Measurements from ENCODE around the gene TRAF3IP1.
"Not testable (repeated sequence)": the region's sequence is repeated elsewhere in the genome, so short reads cannot be mapped to it uniquely, and the experiment has no call there.

The TRAF3IP1 gene

DNA sequence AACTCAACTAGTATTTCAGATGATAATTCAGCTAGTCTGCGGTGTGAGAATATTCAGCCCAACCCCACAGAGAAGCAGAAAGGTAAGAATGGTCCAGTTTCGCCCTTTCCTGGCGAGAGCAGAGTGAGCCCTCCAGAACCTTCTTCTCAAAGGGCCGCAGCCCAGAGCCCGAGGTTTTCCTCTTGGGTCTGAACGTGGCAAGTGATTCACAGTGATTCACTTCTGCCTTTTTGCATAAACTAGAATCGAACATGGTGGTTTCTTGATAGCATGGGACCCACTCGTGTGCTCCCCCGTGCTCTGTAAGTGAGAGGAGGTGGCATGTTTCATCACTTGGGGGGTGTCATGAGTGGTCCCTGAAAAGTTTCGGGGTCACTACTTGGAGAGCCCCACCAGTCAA lies 24.2 kb downstream of the TRAF3IP1 start:
- DNase-seq = no peak

DNA sequence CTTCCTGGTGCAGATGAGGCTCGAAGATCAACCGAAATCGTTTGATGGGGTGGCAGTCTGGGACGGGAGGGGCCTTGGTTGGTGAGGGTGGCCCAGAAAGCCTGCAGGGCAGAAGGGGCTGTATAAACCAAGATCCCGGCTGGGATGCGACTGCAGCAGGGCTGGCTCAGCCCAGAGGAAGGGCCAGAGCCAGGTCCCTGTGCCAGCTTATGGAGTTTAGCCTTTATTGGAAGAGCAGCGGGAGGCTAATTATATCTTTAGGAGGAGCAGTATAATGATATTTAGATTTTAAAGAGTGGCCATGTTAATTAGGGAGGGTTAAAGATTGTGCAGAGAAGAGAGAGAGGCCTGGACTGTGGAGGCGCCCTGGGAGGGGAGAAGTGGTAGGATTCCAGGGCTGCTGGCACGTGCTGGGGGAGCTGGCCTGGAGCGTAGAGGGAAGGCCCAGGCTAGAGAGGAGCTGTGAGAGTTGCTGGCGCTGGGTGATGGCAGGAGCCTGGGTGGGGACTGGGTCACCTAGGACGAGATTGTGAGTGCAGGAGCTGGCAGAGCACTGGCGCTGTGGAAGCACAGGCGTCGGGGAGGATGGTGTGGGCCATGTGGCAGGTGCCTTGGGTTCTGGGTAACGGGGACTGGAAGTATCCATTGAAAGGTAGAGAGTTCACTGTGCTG lies 25.1 kb downstream of the TRAF3IP1 start:
- no peak for DNase-seq

DNA sequence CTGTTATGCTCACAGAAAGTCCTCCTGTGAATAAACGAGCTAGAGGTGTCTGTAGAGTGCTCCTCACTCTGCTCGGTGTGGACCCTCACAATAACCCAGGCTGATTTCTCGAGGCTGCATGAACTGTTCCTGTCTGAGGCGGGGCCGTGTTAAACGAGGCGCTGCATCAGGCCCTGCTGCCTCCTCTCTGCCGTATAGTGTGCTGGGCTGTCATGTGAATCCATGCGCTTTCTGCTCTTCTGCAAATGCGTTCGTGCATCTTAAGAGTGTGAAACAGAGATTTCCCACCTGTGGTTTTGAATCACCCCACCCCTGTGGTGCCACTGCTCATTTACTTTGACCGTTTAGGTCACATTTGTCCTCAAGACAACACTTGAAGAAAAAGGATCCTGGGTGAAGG lies 26.2 kb downstream of the TRAF3IP1 start:
- no peak for DNase-seq

DNA sequence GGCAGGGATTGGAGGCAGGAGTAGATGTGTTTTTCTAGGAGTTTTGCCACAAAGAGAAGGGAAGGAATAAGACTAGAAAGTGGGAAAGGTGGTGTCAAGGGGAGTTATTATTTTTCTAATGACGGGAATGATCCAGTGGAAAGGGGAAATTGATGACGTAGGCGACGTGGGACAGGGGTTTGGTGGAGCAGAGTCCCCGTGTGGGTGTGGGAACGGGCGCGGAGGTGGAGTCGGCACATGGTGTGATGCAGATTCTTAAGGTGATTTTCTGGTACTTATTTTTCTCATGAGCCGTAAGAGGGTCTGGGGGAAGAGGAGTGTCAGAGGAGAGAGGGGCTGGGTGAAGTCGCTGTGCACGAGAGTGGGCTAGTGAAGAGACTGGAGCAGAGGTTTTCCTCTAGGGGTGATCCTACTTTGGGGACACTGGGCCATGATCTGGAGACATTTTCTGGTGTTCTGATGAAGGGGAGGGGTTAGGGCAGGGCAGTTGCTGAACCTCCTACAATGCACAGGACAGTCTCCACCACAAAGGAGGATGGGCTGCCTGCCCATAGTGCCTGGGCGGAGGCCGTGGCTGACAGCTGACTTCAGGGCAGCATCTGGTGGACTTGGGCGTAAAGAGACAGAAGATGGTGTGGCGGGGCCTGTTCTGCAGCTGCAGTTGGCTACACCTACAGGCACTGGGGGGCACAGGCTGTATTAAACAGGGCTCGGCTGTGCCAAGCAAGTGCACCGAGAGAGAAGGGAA lies 30.0 kb downstream of the TRAF3IP1 start:
- DNase-seq = no peak

DNA sequence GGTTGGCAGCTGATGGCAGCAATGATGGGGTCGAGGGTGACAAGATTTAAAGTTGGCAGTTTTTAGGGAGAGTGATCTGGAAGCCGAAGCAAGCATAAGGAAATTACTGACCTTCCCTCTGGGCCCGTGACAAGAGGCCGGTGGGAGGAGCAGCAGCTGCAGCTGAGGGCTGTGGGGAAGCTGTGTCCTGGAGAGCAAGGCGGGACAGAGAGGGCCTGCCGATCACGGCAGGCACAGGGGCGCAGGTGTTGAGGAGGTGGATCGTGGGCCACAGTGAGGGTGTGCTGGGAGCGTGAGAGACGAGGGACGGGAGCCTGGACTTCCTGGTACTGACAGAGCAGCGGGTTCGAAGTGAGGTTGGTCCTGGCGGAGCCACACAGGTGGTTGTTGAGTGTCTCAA lies 31.0 kb downstream of the TRAF3IP1 start:
- DNase-seq = no peak

DNA sequence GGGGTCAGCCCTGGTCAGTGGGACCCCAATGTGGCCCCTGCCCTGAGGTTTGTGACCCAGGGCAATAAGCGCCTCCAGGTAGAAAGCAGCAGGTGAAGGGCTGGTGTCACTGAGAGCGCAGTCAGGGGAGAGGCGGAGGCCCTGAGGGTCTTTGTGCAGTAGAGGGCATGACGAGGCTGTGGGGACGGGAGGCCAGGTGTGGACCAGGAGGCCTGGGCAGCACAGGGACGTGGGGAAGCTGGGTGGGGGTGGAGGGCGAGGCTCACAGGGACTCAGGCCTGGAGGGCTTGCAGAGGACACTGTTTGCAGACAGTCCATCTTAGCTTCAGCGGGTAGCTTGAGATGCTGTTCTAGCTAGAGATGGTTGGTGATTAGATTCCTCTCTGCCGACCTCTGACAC lies 32.0 kb downstream of the TRAF3IP1 start:
- no peak for DNase-seq

DNA sequence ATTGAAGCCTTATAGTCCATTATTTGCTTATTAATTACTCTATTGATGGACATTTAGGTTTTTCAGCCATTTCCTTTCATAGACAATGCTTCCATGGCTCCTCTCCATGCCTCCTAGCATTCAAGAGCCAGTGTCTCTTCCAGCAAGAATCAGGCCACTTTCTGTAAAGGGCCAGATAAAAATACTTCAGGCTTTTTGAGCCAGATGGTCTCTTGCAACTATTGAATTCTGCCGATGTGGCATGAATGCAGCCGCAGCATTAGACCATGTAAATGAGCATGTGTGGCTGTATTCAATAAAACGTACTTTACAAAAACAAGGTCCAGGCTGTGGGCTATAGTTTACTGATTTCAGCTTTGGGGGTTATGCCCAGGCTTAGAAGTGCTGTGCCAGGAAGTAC lies 38.5 kb downstream of the TRAF3IP1 start:
- DNase-seq = no peak

DNA sequence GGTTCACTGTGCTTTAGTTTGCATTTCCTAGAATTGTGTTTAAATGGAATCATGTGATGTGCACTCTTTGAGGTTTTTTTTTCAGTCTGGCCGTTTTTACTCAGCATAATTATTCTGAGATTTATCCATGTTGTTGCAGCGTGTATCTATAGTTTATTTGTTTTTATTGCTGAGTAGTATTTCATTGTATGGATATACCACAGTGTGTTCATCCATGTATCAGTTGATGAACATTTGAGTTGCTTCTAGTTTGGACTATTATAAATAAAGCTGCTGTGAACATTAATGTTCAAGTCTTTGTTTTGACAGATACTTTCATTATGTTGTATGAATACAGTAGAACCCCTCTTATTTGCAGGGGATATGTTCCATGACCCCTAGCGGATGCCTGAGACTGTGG lies 39.1 kb downstream of the TRAF3IP1 start:
- DNase-seq = no peak

DNA sequence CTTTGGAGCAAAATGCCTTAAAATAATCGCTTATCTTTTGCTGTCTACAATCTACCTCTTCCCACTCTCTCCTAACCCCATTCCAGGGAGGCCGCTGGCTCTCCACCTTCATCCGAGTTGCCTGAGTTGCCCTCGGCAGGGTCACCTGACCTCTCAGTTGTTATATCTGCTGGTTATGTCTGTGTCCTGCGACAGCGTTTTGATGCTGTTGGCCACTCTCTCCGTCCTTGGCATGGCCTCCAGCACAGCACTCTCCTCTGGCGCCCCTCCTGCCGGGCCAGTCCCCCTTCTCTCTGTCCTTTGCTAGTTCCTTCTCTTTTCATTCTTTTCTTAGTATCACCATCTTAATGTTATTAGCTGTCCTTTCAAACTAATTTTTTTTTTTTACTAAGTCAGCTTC lies 41.6 kb downstream of the TRAF3IP1 start:
- DNase-seq = no peak

DNA sequence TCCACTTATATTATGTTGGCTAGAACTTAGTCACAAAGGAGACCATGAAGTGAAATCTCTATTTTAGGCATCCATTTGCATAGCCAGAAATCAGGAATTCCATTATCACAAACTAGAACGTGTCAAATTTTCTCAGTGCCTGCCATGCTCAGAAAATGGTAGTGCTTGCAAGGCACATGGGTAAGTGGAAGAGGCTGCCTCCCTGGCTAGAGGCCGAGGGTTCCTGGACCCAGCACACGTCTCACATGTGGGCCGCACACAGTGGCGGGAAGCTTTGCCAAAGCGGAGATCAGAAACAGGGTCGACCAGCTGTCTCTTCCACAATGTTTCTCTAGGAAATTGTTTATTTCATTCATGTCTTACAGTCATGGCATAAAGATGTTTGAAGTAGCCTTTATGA lies 42.3 kb downstream of the TRAF3IP1 start:
- DNase-seq = no peak

DNA sequence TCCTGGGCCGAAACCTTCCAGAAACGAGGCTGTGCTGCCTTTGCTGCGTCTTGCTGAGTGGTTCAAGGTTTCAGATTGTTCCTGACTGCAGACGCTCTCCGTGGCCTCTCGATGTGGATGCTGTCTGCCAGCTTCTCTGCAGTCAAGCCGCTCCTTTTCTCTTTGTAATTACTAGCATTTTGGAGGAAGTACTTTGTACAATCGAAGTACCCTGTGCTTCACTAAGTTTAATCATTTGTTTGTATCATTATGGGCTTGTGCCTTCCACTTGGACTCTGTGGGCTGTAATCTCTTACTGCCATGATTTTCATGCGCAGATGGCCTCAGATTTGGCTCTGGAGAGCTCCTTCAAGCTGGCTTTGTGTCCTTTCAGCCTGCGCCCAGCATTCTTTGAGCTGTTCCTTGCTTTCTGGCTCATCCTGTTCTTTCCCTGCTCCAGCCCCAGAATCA lies 49.3 kb downstream of the TRAF3IP1 start:
- no peak for DNase-seq

DNA sequence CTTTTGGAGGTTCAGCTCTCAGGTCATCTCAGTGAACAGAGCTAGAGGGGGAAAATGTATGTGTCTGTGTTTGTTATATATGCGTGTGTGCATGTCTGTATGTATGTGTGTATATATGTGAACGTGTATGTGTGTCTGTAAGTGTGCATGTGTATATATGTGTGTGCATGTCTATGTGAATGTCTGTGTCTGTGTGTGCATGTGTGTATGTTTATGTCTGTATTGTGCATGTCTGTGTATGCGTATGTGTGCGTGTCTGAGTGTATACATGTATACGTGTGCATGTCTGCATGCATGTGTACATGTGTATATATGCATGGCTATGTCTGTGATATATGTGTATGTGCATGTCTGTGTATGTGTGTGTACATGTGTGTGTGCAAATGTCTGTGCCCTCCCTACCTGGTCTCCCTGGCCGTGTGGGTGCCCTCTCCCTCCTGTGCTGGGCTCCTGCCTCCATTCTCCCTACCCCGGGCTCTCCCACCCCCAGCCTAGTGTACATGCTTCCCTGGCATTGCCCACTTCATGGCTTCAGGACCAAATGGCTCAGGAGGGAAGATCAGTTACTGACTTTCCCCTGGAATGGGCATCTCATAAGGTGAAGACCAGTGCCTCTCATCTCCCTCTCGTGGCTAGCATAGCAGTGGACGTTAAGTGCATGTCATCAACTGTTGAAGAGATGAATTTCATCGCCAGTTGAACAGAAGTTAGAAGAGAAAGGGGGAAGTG lies 49.9 kb downstream of the TRAF3IP1 start:
- no peak for DNase-seq

DNA sequence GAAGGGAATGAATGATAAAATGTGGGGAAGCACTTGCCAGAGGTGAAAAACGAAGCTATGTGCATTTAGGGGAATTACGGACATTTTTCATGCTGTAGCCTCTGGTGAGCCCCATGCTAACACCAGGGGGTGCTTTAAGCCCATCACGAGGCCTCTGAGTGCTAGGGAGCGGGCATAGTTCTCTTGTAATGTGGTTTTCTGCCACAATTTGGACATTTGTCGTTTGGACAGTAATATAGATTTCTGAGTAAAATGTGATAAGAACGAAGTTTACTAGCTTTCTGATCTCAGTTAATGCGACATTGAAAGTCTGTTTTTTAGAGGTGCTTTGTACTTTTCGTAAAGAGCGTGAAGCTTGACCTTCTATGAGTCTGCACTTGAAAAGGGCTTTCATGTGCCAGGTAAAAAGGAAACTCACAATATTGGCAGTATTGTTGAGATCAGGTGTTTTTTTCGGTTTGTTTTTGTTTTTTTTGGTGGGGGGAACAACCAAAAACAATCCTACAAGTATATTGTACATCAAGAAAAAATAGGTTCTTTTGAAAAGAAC lies 50.6 kb downstream of the TRAF3IP1 start:
- peak; percentile 11 for DNase-seq

DNA sequence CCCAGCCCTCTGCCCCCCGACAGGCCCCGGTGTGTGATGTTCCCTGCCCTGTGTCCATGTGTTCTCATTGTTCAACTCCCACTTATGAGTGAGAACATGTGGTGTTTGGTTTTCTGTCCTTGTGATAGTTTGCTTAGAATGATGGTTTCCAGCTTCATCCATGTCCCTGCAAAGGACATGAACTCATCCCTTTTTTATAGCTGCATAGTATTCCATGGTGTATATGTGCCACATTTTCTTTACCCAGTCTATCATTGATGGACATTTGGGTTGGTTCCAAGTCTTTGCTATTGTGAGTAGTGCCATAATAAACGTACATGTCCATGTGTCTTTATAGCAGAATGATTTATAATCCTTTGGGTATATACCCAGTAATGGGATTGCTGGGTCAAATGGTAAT lies 52.0 kb downstream of the TRAF3IP1 start:
- not testable (repeated sequence) for DNase-seq

DNA sequence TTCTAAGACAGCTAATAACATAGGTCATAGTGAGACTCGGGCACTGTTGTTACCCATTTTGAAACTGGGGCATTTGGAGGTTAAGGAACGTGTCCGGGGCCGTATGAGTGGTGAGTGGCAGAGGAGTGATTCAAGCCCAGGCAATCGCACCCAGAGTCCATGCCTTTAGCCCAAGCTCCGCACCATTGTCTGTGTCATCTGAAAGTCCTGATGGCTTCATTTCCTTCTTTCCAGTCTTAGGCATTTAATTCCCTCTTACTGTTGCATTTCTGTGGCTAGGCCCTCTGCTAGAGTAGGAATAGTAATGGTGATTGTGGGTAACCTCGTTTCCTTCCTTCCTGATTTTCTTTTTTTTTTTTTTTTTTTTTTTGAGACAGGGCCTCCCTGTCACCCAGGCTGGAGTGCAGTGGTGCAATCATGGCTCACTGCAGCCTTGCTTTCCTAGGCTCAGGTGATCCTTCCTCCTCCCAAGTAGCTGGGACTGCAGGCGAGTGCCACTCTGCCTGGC lies 56.6 kb downstream of the TRAF3IP1 start:
- no peak for DNase-seq

DNA sequence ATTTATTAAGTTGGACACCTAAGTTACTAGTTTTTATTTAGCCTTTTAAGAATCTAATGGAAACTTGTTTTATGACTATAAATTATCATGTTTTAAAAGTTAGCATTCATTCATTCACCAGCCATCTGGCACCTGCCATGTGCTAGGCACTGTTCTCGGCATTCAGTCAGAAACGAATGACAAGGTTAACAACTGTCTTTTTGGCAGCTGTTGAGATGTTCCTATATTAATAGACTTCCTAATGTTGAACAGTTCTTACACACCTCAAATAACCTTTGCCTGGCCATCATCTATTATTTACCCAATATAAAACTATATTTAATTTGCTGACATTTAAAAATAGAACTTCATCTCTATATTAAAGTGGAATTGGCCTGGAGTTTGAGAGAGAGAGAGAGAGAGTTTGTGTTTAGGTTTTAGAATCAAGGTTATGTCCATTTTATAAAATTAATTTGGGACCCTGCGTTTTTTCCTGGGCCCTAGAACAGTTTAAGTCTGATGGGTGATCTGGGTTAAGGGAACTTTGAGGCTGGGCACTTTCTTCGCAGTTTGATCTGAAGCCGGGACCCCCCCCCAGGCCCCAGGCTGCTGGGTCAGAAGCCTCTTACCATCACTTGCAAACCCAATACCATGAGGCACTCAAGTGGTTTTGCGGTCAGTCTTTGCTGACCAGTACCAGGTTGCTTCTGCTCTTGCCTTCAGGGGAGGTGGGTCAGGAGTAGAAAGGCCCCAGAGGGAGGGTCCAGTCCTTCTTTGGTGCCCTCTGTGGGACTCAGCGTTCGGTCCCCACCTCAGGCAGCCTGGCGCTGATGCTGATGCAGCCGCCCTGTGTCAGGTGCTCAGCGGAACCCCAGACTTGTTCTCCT lies 58.1 kb downstream of the TRAF3IP1 start:
- no peak for DNase-seq

DNA sequence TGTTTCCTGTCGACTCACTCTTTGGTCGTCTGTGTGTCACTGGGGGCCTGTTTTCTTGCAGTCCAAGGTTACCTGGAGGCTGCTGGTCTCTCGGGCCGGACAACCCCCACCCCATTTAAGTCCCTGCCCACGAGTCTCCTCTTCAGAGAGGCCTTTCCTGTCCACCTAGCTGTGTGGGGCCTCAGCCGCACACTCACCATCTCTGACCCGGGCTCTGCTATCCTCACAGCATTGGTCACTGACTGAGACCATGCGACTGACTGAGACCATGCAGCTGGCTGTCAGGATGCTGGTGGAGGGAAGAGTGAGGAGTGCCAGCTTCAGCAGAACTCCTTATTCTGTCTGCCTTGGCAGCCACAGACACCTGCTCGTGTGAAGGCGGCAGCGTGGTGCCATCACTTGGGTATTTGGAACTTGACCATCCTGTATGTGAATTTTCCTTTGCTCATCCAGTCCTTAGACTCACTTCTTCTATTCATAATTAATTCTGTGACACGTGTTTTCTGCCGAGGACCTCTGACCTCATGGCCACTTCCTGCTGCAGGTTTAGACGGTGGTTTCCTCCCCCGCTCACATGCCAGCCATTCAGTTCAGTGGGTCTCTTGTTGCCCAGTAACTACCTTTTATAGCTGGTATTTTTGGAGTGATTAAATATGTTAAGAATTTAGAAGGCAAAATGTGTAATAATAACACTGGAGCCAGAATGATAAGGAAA lies 58.9 kb downstream of the TRAF3IP1 start:
- DNase-seq = no peak

DNA sequence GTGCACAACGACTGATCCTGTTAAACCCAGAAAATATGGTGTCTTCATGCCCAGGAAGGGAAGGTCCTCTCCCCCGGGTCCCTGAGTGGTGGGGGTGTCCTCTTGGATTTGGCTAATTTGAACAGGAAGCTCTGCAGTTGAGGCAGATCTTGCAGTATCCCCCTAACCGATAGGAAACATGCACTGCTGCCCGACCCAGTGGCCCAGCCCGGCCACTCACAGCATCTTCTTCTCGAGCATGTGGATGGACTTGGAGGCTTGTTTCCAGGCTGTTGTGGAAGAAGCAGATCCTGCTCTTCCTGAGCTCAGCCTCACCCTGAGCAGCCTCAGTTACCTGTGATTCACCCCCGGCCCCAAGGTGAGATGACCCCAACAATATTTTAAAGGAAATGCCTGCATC lies 60.0 kb downstream of the TRAF3IP1 start:
- DNase-seq = no peak

DNA sequence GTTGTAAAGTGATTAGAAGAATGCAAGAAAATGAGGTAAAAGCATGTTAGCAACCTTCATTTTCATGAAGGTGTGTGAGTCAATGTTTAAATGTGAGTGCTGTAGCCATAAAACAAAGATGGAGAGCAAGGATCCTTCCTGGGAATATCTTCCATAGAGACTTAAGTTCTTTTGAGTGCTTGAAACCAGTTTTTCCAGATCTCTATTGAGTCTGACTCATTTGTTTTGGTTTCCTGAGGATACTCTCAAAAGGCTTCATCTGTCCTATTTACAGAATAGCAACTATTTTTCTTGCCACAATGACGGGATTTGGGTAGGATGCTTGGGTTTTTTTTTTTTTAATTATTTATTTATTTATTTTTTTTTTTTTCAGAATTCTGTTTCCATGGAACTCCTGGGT lies 60.5 kb downstream of the TRAF3IP1 start:
- DNase-seq = no peak

DNA sequence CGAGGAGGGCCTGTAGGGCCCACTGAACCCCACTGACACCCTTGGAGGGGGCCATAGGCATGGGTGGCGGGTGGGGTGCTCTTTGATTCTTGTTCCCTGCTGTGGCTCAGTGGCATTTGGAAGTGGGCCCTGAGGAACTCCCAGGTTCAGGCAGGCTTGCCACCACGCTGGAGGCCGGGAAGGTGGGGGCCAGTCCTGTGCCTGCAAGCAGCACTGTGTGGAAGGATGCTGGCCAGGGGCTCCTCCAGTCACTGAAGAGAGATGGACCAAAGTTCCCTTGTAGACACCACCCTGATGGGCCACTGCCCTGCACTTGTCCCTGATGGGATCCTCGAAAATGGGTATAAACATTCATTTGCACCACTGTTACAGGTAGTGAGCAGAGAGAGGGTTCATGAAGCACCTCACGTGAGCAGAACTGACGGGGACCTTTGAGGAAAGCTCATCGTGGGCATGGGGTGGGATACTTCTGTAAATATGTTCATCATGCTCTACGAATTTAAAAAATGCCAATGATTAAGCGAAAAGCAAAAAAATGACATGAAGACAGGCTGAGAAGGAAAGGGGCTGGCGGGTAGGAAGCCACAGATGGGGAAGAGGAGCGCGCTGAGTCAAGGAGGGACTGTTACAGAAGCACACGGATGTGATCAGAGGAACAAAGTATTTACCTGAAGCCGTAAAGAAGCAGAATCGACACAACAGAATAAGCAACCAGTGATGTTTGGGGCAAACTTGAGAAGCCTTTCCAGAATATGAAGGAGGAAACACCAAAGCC lies 61.2 kb downstream of the TRAF3IP1 start:
- no peak for DNase-seq

DNA sequence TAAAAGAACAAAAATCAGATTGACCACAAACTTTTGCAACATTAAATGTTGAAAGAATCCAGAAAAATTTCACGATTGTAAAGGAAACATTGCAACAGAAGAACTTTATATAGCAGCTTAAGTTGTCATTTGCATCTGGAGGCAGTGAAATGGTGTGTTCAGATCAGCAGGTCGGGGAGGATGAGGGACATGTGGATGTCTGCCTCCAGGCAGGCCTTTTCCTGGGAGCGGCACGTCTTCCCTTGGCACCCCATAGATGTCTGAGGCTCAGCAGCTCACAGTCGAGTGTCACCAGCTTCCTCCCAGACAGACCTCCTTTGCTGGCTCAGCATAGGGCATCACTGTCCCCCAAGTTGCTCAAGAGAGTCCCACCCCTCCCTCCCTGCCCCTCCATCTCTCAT lies 62.1 kb downstream of the TRAF3IP1 start:
- DNase-seq = no peak

Data from NCI-H1092 (cell line).